Stimulated activated CD8-positive, alpha-beta memory T cell treated with anti-CD3 and anti-CD28 coated beads, Interleukin-7, amount 100 ng/mL, for 48 hours (primary cell): ENCODE measurements around the gene SLC36A4.
"Not testable (repeated sequence)": the region's sequence is repeated elsewhere in the genome, so short reads cannot be mapped to it uniquely, and the experiment has no call there.

Experiments used
- DNase-seq, 2 donors: peaks; one replicate each; pipeline ENCODE4 v3.0.0-alpha.2; 2020; ENCODE audit warnings: low read depth in 1 of 2; ENCODE audit errors: extremely low read depth in 1 of 2

SLC36A4 gene

GRCh38 chr11:93197380-93198214 is at the start of gene SLC36A4:
Gene SLC36A4 (minus strand): TSS chr11:93197991. CDS start chr11:93197832, 159 bp downstream.
- DNase-seq: peak; percentile 68 to 84

- not testable (repeated sequence) for DNase-seq
Measured at GRCh38 chr11:93246790-93247189, 49.0 kb upstream of the SLC36A4 start.

DNA sequence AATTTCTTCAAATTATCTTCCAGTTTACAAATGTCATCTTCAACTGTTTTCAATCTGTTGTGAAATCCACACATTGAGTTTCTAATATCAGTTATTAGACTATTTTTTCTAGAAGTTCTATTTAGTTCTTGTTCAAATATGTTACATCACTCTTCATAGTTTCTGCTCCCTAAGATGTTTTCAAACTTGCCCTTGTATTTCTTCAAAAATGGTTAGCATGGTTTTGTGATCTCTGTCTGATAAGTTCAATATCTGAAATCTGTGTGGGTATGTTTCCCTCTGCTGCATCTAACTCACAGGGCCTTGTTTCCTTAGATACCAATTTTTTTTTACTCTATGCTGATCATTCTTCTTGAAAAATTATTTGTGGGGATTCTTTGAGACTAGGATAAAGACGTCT is 46.2 kb upstream of the SLC36A4 start:
- no peak for DNase-seq

DNA sequence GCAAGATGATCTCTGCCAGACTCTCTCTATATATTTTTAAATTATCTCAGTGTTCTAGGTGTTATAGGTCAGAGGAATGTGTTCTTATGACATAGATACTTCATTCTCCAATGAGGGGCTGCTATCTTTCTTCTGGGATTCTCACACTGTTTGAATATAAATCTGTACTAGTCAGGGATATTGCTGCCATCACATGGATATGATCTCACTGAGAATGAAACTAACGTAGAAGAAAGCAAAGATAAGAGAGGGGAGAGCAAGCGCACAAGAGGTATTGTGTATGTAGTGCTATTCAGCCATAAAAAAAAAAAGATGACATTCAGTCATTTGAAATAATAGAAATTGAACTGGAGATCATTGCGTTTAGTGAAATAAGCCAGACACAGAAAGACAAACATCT is 42.2 kb upstream of the SLC36A4 start:
- DNase-seq: no peak

DNA sequence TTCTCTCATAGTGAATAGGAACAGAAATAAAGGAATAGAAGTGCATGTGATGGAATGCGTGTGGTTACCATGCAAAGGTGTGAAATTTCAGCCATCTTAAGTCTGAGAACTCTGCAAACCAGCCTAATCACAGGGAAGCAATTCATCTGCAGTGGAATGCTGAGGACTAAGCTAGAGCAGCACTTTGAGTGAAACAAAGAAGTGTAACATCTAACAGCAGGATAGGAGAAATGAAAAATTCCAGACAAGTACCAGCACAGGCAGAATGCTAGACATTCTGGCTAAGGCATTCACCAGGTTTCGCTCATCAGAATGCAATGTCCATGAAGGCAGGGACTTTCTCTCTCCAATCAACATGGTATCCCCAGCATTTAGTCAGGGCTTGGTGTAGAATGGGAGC is 41.2 kb upstream of the SLC36A4 start:
- no peak for DNase-seq

DNA sequence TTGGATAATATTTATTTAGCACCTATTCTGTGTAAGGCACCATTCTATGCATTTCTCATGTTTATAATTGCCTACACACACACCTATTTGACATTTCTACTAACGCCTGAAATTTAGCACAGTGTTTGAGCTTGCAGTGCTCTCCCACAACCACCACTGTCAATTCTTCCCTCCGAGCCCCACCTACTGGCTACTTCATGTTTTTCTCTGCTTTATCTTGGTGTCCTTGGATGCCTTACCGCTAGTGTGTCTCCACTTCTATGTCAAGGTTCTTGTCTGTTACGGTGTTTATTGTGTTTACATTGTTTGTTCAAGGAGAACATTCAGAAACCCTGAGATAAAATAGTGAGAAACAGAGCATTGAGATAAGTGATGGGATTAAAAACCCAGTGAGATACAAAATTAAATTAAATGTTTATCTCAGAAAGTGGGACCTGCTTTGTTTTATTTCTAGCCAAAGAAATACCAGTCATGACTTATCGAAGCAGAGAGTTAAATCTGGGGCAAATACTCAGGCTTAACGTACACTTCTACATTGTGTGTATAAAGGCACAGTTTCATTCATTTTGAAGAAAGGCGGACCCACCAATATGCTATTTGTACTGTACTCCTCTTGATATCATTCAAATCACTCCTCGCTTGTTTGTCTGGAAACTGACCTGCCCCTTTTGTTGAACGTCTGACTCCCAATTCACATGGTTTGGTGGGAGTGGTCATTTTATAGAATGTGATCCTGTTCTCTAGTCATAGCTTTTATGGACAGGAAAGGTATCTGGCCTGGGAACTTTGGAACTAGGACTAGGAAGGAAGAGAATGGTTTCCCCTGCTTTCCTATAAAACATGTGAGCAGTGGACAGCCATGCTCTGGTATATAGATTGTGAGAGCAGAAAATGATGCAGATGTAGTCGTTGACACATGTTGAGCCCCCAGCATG is 39.2 kb upstream of the SLC36A4 start:
- no peak for DNase-seq

- peak; percentile 11 to 34 for DNase-seq
Measured at GRCh38 chr11:93234602-93235207, 36.9 kb upstream of the SLC36A4 start.

GRCh38 chr11:93229876-93230275 is 32.1 kb upstream of the SLC36A4 start:
- DNase-seq: no peak

- DNase-seq: no peak
Measured at GRCh38 chr11:93225662-93226061, 27.9 kb upstream of the SLC36A4 start.

GRCh38 chr11:93221539-93221938 is 23.7 kb upstream of the SLC36A4 start:
- DNase-seq: no peak

DNA sequence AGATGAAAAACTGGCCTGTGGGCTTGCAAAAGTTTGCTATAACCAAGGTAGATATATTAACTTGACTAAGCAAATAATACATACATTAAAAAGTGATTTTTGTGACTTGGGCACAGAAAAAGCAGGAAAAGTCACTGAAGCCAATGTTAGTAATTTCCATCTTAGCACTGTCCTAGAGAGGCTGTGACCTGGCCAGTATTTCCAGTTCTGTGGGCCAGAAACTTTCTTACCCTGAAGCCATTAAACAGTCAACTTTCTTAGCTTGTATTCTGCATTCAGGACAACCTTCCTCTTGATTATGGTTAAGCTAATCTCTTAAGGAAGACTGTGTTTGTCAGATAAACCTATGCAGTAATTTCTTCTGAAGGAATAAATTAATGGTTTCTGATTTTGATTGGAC is 22.3 kb upstream of the SLC36A4 start:
- no peak for DNase-seq

DNA sequence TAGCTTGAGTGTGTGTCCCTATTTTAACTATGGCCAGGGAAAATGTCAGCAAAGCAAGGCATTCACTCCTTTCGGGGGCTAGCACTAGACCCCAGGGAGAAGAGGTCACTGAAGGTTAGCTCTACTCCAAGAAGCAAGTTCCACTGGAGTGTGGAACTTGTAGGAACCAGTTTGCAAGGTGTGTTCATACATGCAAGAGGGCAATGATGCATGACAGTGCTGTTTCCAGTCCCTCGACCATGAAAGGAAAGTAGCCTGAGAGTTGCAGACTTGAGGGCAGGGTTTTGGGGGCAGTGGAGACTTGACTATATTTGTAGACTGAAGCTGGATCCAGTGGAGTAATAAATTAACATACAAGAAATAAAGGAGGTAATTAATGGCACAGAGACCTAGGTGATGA is 21.6 kb upstream of the SLC36A4 start:
- no peak for DNase-seq

- DNase-seq: no peak
Measured at GRCh38 chr11:93216511-93217101, 18.8 kb upstream of the SLC36A4 start.

DNA sequence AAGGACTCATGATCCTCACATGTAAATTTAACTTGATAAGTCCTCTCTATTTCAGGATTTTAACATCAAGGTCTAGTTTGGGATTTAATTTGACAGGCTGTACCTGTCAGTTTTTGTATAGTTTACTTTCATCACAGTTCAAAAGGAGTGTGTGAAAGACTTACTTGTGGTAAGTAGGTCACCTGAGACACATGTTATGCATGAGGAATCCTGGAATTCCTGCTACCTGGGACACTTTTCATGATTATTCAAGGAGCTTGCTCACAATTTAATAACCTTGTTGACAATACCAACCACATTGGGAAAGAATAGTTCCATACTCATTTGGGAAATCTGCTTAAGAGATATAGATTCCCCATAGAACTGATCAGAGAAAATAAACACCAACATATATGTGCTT is 15.8 kb upstream of the SLC36A4 start:
- no peak for DNase-seq

DNA sequence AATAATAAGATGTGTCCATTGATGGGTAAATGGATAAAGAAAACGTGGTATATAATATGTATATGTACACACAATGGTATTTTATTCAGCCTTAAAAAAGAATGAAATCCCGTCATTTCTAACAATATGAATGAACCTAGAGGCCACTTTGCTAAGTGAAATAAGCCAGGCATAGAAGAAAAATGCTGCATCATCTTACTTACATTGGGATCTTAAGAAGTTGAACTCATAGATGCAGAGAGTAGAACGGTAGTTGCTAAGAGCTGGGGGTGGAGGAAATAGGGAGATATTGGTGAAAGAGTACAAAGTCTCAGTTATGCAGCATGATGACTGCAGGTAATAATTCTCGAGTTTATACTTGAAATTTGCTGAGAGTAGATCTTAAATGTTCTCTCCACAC is 14.3 kb upstream of the SLC36A4 start:
- no peak for DNase-seq

GRCh38 chr11:93209466-93209865 is 11.7 kb upstream of the SLC36A4 start:
- DNase-seq: no peak

- DNase-seq: no peak
Measured at GRCh38 chr11:93208663-93209270, 11.0 kb upstream of the SLC36A4 start.

DNA sequence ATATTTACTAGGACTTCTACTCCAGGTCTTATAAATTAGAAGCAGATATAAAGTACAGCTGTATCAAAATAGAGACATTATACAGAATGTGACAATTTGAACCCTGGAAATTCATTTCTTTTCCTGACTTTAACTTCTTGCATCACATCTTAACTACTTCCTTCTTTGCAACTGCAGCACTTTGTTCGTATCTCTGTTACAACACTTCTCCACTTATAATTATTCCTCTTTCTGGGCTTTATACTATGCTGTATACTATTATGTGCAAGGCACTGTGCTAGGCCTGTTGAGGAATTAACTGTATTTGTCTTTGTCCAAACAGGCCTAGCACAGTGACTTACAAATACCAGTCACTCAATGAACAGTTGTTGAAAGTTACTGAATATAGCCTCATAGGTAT is 1.8 kb upstream of the SLC36A4 start:
- DNase-seq: no peak

GRCh38 chr11:93198215-93198845 is 539 bp upstream of the SLC36A4 start:
- DNase-seq: no peak

DNA sequence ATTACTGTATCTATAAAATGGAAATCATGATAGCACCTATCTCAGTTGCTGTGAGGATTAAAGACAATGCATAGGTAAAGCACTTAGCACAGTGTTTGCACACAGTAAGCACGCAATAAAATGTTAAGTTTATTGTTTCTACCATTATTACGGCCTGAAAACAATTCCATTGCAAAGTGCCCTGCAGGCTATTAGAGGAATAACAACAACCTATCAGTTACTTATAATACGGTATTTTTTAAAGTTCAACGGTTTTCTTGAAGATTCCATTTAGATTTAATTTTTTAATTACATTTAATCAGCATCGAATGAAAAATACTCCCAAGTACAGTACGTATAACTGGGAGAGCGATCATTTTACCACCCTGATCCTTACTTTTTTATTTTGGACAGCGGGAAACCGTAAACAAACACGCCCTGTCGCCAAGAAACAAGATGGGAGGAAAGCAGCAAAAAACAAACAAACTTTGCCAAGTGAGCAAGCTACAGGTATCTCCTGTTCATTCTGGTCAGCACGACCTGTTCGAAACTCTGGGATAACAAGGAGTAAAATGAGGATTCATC is 893 bp downstream of the SLC36A4 start:
- DNase-seq: no peak
